Fibroblast of peridontal ligament (primary cell): ENCODE data around the gene MAB21L4.

Experiments
- DNase-seq: peaks from one replicate; pipeline ENCODE4 v3.0.0-alpha.2; 2010; ENCODE audit errors: extremely low read depth

The MAB21L4 gene

DNA sequence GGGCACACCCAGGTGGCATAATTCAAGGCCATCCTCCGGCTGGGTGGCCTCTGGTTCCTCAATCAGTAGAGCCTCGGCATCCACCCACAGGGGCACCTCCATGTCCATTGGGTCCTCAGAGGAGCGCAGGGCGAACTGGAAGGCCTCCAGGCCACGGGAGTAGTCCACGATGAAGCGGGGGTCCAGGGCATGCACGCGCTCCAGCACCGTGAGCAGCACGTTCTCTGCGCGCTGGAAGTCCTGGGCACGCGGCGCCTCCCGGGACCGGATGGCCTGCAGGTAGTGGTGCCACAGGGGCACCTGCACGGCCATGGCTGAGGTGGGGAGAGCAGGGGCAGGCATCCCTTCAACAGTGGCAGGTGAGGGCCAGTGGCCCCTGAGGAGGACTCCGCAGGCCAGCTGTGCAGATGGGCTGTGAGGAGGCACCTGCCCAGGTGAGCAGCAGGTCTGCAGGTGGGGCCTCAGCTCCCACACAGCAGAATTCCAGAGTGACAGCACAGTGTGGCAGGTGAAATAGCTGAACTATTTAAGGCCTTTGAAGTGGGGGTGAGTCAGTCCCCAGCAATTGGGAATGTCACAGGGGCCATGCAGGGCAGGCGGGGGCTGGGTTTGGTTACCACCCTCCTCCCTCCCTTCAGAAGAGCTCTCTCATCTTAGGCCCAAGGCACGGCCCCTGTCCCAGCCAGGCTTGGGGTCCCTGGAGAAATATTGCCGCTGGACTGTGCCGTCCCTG is at the start of gene MAB21L4:
Gene MAB21L4 (minus strand): TSS at position 501 of the 733 bp plus-strand sequence. CDS start 159 bp downstream, at position 342.
- DNase-seq, result no peak

- DNase-seq, result no peak
Measured at GRCh38 chr2:240936106-240936505, 40.1 kb upstream of the MAB21L4 start.

DNA sequence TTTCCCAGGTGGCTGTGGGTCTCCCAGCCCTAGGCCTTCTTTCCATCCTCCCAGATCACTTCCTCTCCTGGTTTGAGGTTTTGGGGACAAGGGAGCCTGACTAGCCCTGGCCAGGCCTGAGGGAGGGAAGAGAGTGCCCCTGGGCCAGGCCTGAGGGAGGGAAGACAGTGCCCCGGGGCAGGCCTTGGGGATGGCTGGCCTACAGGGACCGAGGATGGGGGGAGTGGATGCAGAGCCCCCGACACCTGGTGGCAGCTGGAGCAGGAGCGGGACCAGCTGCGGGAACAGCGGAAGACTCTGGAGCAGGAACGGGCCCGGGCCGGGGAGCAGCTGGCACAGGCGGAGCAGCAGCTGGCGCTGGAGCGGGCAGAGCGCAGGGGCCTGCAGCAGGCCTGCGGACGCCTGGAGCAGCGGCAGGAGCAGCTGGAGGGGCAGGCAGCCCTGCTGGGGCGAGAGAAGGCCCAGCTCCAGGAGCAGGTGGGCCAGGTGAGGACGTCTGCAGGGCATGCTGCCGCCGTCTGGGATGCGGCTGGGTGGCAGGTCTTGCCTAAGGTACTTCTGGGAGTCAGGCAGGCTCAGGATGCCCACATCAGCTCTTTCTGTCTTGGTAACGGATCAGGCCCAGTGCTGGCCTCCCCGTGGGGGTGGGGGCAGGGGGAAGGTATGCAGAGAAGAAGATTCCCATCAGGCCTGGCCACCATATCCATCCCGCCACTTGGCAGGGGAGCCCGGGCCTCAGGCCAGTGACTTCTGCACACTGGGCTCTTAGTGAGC is 39.3 kb upstream of the MAB21L4 start:
- no peak for DNase-seq

GRCh38 chr2:240934701-240935102 is 38.7 kb upstream of the MAB21L4 start:
- no peak for DNase-seq

DNA sequence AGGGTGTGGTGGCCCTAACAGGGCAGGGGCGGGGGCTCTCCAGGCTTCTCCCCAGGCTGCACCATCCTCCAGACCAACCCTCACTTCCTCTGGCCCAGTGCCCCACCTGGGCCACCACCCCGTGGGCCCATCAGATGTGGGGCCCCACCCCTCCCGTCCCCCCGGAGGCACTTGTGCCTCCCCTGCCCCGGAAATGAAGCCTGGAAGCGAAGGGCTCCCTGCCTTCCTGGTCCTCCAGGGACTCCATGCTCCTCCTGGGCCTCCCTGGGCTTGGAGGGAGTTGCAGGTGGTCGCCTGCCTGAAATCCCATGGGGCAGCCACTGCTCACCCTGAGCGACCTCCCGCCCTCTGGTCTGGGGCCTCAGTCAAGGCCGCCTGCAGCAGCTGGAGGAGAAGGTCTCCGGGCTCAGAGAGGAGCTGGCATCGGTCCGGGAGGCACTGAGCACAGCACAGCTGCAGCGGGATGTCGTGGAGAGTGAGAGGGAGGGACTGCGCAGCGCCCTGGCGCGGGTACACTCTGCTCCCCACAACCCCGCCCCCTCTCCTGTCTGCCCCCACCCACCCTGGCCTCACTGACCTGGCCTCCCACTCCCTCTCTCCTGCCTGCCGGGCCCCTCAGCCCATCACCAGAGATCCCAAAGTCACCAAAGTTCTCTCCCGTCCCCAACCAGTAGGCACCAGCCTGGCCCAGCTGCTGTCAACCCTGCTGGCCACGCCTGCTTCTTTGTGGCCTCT is 38.2 kb upstream of the MAB21L4 start:
- no peak for DNase-seq

DNA sequence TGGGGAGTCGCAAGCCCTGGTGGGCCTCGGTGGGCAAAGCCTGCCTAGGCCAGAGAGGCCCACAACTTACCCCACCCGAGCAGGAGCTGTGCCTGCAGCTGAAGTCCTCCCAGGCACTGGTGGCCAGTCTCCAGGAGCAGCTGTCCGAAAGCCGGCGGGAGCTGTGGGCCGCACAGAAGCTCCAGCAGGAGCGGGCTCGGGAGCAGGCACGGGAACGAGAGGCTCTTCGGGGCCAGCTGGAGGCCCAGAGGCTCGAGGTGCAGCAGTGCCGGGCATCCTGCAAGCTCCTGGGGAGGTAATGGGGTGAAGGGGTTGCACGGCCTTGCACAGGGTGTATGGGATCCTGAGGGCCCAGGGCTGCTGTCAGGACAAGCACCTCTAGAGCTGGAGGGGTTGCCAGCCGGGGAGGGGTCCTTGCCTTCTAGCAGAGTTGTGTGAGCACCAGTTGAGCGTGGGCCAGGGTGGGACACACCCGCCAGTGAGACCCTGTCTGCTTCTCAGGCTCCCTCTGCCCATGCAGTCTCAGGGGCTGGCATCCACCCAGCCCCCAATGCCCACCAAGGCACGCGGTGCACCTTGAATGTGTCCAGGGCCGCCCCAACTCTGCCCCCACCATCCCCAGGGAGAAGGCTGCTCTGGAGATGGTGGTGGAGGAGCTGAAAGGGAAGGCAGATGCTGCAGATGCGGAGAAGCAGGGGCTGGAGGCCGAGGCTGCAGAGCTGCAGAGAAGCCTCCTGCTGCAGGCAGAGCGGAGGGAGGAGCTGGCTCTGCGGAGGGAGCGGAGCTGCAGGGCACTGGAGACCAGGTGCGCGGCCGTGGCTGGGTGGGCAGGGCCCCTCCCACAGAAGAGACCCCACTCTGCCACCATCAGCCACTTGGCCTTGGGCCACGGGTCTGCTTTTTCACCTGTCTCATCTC is 37.4 kb upstream of the MAB21L4 start:
- DNase-seq, result no peak

- DNase-seq, result no peak
Measured at GRCh38 chr2:240932724-240933047, 36.7 kb upstream of the MAB21L4 start.

DNA sequence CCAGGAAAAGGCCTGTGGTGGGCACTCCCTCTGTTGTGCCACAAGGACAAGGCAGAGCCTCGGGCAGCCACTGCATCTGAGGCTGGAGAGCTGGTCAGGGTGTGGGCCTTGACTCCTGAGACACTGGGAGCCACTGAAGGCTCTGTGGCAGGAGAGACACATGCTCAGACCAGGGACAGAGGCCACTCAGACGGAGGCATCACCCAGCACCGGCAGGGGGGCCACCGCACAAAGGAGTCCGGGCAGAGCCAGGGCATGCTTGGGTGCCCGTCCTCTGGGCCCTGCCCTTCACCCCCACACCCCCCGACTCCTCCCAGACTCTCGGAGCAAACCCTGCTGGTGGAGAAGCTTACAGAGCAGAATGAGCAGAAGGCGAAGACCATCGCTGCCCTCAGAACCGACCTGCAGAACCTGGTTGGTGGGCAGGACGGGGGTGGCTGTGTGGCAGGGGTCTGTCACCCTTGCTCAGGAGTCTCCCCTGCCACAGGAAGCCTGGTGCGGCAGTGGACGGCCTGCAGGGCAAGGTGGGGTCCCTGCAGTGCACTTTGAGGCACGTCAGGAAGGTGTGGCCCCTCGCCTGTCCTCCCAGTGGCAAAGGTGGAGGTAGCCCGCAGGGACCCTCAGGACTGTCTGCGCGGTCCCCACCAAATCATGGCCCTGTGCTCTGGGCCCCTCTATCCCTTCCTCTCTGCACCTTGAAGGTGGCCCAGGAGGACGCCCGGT is 36.2 kb upstream of the MAB21L4 start:
- DNase-seq, result no peak

- no peak for DNase-seq
Measured at GRCh38 chr2:240931319-240931949, 35.5 kb upstream of the MAB21L4 start.

DNA sequence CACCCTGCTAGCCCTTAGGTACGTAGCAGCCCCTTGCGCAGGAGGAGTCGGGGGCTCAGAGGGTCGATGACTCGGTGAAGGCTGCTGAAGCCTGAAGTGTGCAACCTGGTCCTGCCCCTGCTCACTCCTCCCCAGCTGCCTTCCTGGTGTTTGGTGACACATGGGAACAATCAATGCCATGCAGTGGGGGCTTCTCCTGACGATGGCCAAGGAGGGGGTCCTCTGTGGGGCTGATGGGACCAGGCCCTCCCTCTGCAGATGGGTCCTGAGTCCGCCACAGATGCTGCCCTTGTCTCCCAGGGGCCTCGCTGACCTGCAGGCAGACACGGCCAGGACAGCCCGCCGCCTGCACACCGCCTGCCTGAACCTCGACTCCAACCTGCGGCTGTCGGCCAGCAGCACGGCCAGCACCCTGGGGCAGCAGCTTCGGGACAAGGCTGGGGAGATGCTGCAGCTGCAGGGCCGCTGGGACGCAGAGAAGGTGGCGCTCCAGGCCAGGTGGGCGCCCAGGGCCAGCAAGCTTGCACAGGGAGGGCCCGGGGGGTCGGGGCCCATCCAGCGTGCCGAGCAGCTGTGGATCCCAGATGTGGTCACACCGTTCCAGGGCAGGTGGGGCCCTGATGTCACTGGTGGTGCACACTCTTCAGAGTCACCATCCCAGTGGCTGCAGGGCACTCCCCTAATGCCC is 34.8 kb upstream of the MAB21L4 start:
- DNase-seq, result no peak

GRCh38 chr2:240930096-240930630 is 34.2 kb upstream of the MAB21L4 start:
- DNase-seq, result no peak

GRCh38 chr2:240929364-240930095 is 33.6 kb upstream of the MAB21L4 start:
- no peak for DNase-seq

- DNase-seq, result no peak
Measured at GRCh38 chr2:240928476-240929363, 32.8 kb upstream of the MAB21L4 start.

DNA sequence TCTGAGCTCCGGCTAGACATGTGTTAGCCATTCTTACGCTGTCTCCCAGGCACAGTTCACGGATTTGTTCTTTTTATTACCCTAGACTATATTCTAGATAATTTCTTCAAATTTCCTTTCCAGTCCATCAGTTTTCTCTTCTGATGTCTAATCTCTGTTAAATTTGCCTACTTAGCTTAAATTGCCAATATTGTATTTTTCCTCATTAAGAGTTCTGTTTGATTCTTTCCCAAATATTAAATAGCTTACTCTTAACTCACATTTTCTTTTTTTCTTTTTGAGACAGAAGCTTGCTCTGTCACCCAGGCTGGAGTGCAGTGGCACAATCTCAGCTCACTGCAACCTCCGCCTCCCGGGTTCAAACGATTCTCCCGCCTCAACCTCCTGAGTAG is 31.4 kb upstream of the MAB21L4 start:
- no peak for DNase-seq

DNA sequence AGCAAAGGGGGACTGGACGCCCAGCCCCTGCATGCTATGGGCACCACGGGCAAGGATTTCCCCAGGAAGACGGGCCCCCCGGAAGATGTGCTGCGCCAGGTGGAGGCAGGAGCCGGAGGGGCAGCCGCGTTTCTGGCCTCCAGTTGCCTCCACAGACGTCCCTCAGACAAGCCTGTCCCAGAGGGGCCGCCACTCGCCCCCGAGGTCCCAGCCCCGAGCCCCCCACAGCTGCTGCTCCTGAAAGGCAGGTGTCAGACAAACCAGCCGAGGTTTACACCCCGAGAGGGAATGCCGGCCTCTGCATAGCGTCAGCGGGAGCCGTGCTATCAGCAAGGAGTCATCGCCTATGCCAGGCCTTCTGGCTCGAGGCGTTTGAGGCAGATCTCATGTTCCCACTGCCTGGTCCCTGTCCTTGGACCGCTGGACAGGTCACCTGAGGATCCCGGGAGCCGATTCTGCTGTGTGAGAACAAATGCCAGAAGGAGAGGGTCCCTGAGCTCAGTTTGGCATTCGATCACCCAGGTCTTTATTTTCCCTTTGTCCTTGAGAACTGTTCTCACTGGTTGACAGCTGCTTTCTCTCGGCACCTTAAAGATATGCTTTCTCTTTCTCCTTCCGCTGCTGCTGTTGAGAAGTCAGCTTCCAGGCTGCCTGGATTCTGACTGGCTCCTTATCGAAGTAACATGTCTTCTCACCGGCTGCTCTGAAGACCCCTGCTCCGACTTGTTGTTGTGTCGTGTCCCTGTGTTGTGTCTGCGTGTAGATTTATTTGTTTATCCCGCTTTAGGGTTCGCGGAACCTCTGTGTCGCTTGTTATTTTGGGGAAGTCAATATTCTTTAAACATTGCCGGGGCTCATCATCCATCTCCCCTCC is 30.8 kb upstream of the MAB21L4 start:
- no peak for DNase-seq

DNA sequence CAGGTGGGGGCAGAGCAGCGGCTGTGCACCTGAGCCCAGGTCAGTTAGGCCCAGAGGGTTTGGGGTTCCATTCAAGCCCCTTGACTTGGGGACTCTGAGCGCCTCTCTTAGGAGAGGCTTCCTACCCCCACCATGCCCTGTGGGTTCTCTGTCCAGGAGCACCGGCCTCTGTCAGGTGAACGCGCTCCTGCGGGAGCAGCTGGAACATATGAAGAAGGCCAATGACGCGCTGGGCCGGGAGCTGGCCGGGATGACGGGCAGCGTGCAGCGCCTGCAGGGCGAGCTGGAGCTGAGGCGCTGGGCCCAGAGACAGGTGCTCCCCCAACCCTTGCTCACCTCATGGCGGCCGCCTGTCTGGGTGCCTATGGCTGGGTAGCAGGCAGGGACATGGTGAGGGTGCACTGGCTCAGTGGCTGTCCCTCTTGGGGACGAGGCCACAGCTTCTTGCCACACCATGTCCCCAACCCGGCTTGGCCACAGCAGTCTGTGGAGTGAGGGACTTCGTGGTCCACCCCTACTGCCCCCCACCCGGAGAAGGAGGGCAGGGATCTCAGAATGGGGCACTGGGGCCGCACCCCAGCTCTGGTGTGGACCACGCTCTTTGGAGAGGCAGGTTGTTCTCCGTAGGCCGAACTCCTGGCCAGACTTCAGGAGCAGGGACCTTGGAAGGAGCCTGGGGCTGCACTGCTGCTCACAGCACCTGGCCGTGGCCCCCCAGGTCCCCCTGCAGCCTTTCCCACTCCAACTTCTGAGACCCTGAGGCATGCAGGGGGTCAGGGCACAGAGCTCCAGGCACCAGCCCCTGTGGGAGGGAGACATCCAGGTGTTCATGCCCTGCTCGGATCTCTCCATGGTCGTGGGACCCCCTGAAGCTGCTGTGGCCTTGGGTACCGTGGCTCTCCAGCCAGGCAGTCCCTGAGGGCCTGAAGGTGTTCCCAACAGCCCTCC is 29.9 kb upstream of the MAB21L4 start:
- DNase-seq, result no peak
